22Rv1 (cell line): ENCODE results near the gene FBXW5.

ENCODE experiments used
- ZFX ChIP-seq: fragments of 450-650 bp; IDR thresholded peaks from 2 replicates; pipeline ENCODE4 v1.6.1; 2017; ENCODE audit warnings: antibody characterized with exemption, borderline replicate concordance
- TF ChIP-seq, protein P1 (sequence below): fragments of 450-650 bp; IDR thresholded peaks from 2 replicates; pipeline ENCODE4 v1.5.1; 2017; ENCODE audit warnings: mild to moderate bottlenecking

DNA sequence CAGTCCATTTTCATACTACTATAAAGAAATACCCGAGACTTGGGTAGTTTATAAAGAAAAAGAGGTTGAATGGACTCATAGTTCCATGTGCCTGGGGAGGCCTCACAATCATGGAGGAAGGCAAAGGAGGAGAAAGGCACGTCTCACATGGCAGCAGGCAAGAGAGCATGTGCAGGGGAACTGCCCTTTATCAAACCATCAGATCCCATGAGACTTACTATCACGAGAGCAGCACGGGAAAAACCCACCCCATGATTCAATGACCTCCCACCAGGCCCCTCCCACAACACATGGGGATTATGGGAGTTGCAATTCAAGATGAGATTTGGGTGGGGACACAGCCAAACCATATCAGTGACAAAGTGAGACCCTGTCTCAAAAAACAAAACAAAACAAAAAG lies 38.3 kb downstream of the FBXW5 start:
- TF ChIP-seq, protein P1, sequence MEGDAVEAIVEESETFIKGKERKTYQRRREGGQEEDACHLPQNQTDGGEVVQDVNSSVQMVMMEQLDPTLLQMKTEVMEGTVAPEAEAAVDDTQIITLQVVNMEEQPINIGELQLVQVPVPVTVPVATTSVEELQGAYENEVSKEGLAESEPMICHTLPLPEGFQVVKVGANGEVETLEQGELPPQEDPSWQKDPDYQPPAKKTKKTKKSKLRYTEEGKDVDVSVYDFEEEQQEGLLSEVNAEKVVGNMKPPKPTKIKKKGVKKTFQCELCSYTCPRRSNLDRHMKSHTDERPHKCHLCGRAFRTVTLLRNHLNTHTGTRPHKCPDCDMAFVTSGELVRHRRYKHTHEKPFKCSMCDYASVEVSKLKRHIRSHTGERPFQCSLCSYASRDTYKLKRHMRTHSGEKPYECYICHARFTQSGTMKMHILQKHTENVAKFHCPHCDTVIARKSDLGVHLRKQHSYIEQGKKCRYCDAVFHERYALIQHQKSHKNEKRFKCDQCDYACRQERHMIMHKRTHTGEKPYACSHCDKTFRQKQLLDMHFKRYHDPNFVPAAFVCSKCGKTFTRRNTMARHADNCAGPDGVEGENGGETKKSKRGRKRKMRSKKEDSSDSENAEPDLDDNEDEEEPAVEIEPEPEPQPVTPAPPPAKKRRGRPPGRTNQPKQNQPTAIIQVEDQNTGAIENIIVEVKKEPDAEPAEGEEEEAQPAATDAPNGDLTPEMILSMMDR = no peak
- TF ChIP-seq ZFX = no peak
